HG03025 (cell line): ENCODE measurements around the gene DLG2.

Source experiments
- ATAC-seq: cut with Tn5 transposase; IDR thresholded peaks from one replicate; pipeline ENCODE4 v1.9.1; 2021; ENCODE audit warnings: mild to moderate bottlenecking, moderate library complexity; ENCODE audit not compliant: unreplicated experiment, low FRiP score

DLG2 gene

GRCh38 chr11:83694191-83694910, 1932.8 kb downstream of the DLG2 start:
- ATAC-seq: no peak

GRCh38 chr11:83693306-83693992, 1933.7 kb downstream of the DLG2 start:
- no peak for ATAC-seq

- no peak for ATAC-seq
Measured at GRCh38 chr11:83692675-83693074, 1934.5 kb downstream of the DLG2 start.

- ATAC-seq: no peak
Measured at GRCh38 chr11:83691451-83691950, 1935.6 kb downstream of the DLG2 start.

- no peak for ATAC-seq
Measured at GRCh38 chr11:83689144-83689780, 1937.9 kb downstream of the DLG2 start.

- ATAC-seq: no peak
Measured at GRCh38 chr11:83687787-83688186, 1939.4 kb downstream of the DLG2 start.

- ATAC-seq: no peak
Measured at GRCh38 chr11:83685730-83686129, 1941.4 kb downstream of the DLG2 start.

- ATAC-seq: no peak
Measured at GRCh38 chr11:83684071-83684470, 1943.1 kb downstream of the DLG2 start.

- peak; percentile 88 for ATAC-seq
Measured at GRCh38 chr11:83682611-83682973, 1944.6 kb downstream of the DLG2 start.

- ATAC-seq: no peak
Measured at GRCh38 chr11:83681906-83682610, 1945.1 kb downstream of the DLG2 start.

- peak; percentile 49 for ATAC-seq
Measured at GRCh38 chr11:83681031-83681781, 1945.9 kb downstream of the DLG2 start.

GRCh38 chr11:83680321-83680720, 1946.8 kb downstream of the DLG2 start:
- ATAC-seq: no peak

- ATAC-seq: no peak
Measured at GRCh38 chr11:83678831-83679584, 1948.1 kb downstream of the DLG2 start.

GRCh38 chr11:83677730-83678129, 1949.4 kb downstream of the DLG2 start:
- ATAC-seq: no peak

GRCh38 chr11:83676056-83676601, 1951.0 kb downstream of the DLG2 start:
- ATAC-seq: no peak

GRCh38 chr11:83674102-83674896, 1952.8 kb downstream of the DLG2 start:
- ATAC-seq: no peak

GRCh38 chr11:83671289-83671688, 1955.9 kb downstream of the DLG2 start:
- ATAC-seq: no peak

- no peak for ATAC-seq
Measured at GRCh38 chr11:83666149-83666548, 1961.0 kb downstream of the DLG2 start.
